ENCODE measurements around the gene RPS15.

RPS15 gene

GRCh38 chr19:1438035-1438932, at the start of gene RPS15:
RPS15 (plus strand) TSS chr19:1438396; CDS start chr19:1438426, 30 bp downstream.
- DNase-seq, result peak; percentile 97

GRCh38 chr19:1388637-1389026, 49.6 kb upstream of the RPS15 start:
- DNase-seq, result no peak

GRCh38 chr19:1389033-1389940, 48.9 kb upstream of the RPS15 start:
- no peak for DNase-seq

- DNase-seq, result no peak
Measured at GRCh38 chr19:1390890-1391423, 47.2 kb upstream of the RPS15 start.

GRCh38 chr19:1392407-1392806, 45.8 kb upstream of the RPS15 start:
- DNase-seq, result no peak

GRCh38 chr19:1392939-1393530, 45.2 kb upstream of the RPS15 start:
- DNase-seq, result no peak

- DNase-seq, result no peak
Measured at GRCh38 chr19:1393841-1394240, 44.4 kb upstream of the RPS15 start.

GRCh38 chr19:1394252-1395193, 43.7 kb upstream of the RPS15 start:
- DNase-seq, result no peak

GRCh38 chr19:1395194-1396018, 42.8 kb upstream of the RPS15 start:
- DNase-seq, result no peak

GRCh38 chr19:1396019-1396767, 42.0 kb upstream of the RPS15 start:
- DNase-seq, result no peak

- no peak for DNase-seq
Measured at GRCh38 chr19:1396768-1397679, 41.2 kb upstream of the RPS15 start.

- no peak for DNase-seq
Measured at GRCh38 chr19:1397838-1398237, 40.4 kb upstream of the RPS15 start.

- DNase-seq, result no peak
Measured at GRCh38 chr19:1399079-1399478, 39.1 kb upstream of the RPS15 start.

- no peak for DNase-seq
Measured at GRCh38 chr19:1399745-1400144, 38.5 kb upstream of the RPS15 start.

- DNase-seq, result no peak
Measured at GRCh38 chr19:1400281-1401137, 37.7 kb upstream of the RPS15 start.

- peak; percentile 67 for DNase-seq
Measured at GRCh38 chr19:1401138-1401888, 36.9 kb upstream of the RPS15 start, which contains the start of gene GAMT. GAMT (minus strand) TSS chr19:1401542; CDS start chr19:1401476, 66 bp downstream.

GRCh38 chr19:1401889-1402217, 36.3 kb upstream of the RPS15 start:
- no peak for DNase-seq

Data from CD4-positive, alpha-beta T cell treated with Interleukin-12 subunit alpha and Interleukin-12 subunit beta, for 1 hour (primary cell).